DND-41 (cell line): ENCODE results near the gene KIAA1755.

ENCODE experiments used
- ATAC-seq: fragments of 200-7000 bp; cut with Tn5 transposase; 3 replicates; pipeline ENCODE4 v1.9.1; 2021; ENCODE audit warnings: low read depth; ENCODE audit not compliant: insufficient read depth
- DNase-seq: peaks from one replicate; pipeline ENCODE4 v3.0.0-alpha.2; 2020
- H2AFZ ChIP-seq: 2 replicates; pipeline ENCODE4 v1.6.0; 2012; ENCODE audit warnings: low read depth, low read length
- H3K27ac ChIP-seq: 2 replicates; pipeline ENCODE4 v1.5.1; 2012; ENCODE audit warnings: low read length, inconsistent platforms
- H3K27me3 ChIP-seq: fragments of 200-600 bp; sonication (generic); 2 replicates; pipeline ENCODE4 v1.6.0; 2012; ENCODE audit warnings: low read length, mild to moderate bottlenecking, inconsistent platforms; ENCODE audit not compliant: insufficient read depth, poor library complexity
- H3K36me3 ChIP-seq: 2 replicates; pipeline ENCODE4 v1.5.1; 2012; ENCODE audit warnings: low read length, inconsistent platforms; ENCODE audit not compliant: insufficient read depth
- H3K4me1 ChIP-seq: 2 replicates; pipeline ENCODE4 v1.5.1; 2012; ENCODE audit warnings: mild to moderate bottlenecking, low read length; ENCODE audit not compliant: insufficient read depth
- H3K4me2 ChIP-seq: 2 replicates; pipeline ENCODE4 v1.6.0; 2012; ENCODE audit warnings: mild to moderate bottlenecking, moderate library complexity, low read length, inconsistent platforms; ENCODE audit not compliant: insufficient read depth
- H3K4me3 ChIP-seq, 2 experiments: fragments of 200-600 bp in 1 of 2; shearing (Covaris generic) in 1 of 2; 2 replicates each; pipeline ENCODE4 v1.5.1; 2012 to 2016; ENCODE audit warnings: inconsistent platforms in 2 of 2, low read length in 2 of 2, mild to moderate bottlenecking in 2 of 2, low read depth in 1 of 2, moderate library complexity in 1 of 2
- H3K79me2 ChIP-seq: 2 replicates; pipeline ENCODE4 v1.6.0; 2012; ENCODE audit warnings: low read length, inconsistent platforms; ENCODE audit not compliant: insufficient read depth
- H3K9ac ChIP-seq: 2 replicates; pipeline ENCODE4 v1.6.0; 2012; ENCODE audit warnings: low read depth, mild to moderate bottlenecking, inconsistent platforms, low read length, moderate library complexity
- H3K9me3 ChIP-seq: 2 replicates; pipeline ENCODE4 v1.5.1; 2012; ENCODE audit warnings: low read length, moderate library complexity, mild to moderate bottlenecking, inconsistent platforms; ENCODE audit not compliant: insufficient read depth, severe bottlenecking
- H4K20me1 ChIP-seq: 2 replicates; pipeline ENCODE4 v1.6.0; 2012; ENCODE audit warnings: low read length; ENCODE audit not compliant: insufficient read depth
- EZH2 ChIP-seq: IDR thresholded peaks from 3 replicates; pipeline ENCODE4 v1.6.1; 2012; ENCODE audit warnings: borderline replicate concordance, low read depth, mild to moderate bottlenecking, moderate library complexity, low read length, inconsistent platforms; ENCODE audit not compliant: severe bottlenecking
- TF ChIP-seq, protein P1 (sequence below): IDR thresholded peaks from 2 replicates; pipeline ENCODE4 v1.5.1; 2012; ENCODE audit warnings: borderline replicate concordance, low read length, moderate library complexity, mild to moderate bottlenecking; ENCODE audit not compliant: poor library complexity, severe bottlenecking; ENCODE audit errors: extremely low read depth

KIAA1755 gene

DNA sequence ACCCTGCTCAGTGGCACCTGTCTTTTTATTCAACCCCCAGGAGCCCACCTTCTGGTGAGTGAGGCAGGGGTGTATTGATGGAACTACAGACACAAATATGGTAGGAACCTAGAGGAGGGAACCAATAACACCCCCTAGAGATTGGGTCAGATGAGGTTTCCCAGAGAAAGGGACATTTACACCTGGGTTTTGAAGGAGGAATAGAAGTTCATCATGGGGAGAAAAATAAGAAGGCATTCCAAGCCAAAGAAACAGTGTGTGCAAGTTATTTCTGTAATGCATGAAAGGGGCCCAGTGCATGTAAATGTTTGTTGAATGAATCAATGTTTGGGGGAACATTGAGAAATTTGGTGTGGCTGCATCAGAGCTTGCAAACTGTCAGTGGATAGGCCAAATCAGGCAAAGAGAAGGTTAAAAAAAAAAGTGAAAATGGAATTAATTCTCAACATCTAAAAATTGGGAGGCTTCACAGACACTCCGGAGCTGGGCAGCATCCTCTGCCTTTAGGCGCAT lies 11.1 kb upstream of the KIAA1755 start:
- Histone ChIP-seq H2AFZ (no peak overlapping the region), H3K4me2 (no peak overlapping the region)

DNA sequence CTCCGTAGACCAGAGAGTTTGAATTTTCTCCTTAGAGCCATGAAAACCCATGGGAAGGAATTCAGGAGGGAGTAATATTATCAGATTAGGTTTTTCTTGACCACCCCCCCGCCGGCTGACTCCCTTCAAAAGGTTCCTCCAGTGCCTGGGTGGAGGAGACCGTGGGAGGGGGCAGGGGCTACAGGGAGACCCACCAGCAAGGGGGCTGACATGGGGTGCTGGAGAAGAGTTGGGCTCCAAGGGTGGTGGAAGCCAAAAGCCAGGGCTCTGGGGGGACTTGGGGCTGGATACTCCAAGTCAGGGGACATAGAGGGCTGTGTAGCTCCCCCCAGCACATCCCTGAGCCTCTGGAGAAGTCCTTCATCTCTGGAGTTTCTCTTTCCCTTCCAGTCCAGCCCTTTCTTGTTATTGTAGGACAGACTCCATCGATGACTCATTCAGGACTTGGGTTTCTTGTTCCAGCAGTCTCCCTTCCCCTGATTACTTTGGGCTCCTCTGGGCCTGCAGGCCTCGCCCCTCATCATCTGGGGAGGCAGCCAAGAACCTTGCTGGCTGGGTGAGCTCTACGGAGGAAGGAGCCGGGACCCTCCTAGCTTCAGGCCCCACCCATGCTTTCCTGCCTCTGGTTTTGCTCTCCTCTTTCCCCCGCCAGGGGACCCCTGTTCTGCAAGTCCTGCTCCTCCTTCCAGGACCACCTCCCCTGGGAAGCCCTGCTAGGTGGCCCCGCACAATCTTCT lies 10.5 kb upstream of the KIAA1755 start:
- TF ChIP-seq EZH2 = no peak
- TF ChIP-seq, protein P1, sequence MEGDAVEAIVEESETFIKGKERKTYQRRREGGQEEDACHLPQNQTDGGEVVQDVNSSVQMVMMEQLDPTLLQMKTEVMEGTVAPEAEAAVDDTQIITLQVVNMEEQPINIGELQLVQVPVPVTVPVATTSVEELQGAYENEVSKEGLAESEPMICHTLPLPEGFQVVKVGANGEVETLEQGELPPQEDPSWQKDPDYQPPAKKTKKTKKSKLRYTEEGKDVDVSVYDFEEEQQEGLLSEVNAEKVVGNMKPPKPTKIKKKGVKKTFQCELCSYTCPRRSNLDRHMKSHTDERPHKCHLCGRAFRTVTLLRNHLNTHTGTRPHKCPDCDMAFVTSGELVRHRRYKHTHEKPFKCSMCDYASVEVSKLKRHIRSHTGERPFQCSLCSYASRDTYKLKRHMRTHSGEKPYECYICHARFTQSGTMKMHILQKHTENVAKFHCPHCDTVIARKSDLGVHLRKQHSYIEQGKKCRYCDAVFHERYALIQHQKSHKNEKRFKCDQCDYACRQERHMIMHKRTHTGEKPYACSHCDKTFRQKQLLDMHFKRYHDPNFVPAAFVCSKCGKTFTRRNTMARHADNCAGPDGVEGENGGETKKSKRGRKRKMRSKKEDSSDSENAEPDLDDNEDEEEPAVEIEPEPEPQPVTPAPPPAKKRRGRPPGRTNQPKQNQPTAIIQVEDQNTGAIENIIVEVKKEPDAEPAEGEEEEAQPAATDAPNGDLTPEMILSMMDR = no peak
- Histone ChIP-seq H3K36me3 (no peaks in the 10 kb centered on the region), H3K4me2 (no peak overlapping the region), H2AFZ (no peak overlapping the region), H3K4me3 (no peak overlapping the region), H4K20me1 (no peaks in the 10 kb centered on the region), H3K9me3 (no peaks in the 10 kb centered on the region), H3K4me1 (no peaks in the 10 kb centered on the region), H3K27me3 (peaks cover 3% of the 10 kb centered on the region), H3K27ac (no peak overlapping the region), H3K79me2 (no peaks in the 10 kb centered on the region), H3K9ac (no peak overlapping the region)
- ATAC-seq (no peak), DNase-seq (no peak)

More for the DNA sequence above, 11.1 kb upstream of the KIAA1755 start:
- TF ChIP-seq, protein P1 = no peak
- no peak for TF ChIP-seq EZH2
- Histone ChIP-seq H3K4me1 (no peaks in the 10 kb centered on the region), H4K20me1 (no peaks in the 10 kb centered on the region), H3K9me3 (no peaks in the 10 kb centered on the region), H3K27ac (no peak overlapping the region), H3K27me3 (peaks cover 3% of the 10 kb centered on the region), H3K79me2 (no peaks in the 10 kb centered on the region), H3K4me3 (no peak overlapping the region), H3K36me3 (no peaks in the 10 kb centered on the region), H3K9ac (no peak overlapping the region)
- DNase-seq (no peak), ATAC-seq (no peak)

DNA sequence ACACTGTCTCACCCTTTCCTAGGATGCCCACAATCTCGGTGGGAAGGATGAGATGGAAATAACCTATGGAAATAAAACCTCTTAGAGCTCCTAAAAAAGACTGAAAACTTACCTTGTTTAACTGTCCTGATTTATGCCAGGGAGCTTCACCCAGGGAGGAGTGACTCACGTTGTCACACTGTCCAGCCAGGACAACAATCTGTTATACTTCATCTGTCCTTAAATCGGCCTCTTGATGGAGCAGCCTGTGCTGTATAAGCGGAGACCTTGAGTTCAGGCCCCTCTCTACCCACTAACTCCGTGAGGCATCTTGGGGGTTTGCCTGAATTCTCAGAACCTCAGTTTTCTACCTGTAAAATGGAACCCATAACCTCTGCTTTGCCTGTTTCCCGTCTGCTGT lies 9.2 kb upstream of the KIAA1755 start:
- H2AFZ ChIP-seq = no peak overlapping the region
- TF ChIP-seq EZH2 = no peak
- TF ChIP-seq, protein P1 = no peak

More for the DNA sequence above, 9.2 kb upstream of the KIAA1755 start:
- Histone ChIP-seq H3K9me3 (no peaks in the 10 kb centered on the region), H3K27ac (no peak overlapping the region), H3K4me2 (no peak overlapping the region), H4K20me1 (no peaks in the 10 kb centered on the region), H3K27me3 (peaks cover 3% of the 10 kb centered on the region), H3K36me3 (no peaks in the 10 kb centered on the region), H3K9ac (no peak overlapping the region), H3K4me1 (no peaks in the 10 kb centered on the region), H3K4me3 (no peak overlapping the region), H3K79me2 (no peaks in the 10 kb centered on the region)
- DNase-seq = no peak
- no peak for ATAC-seq
